PFSK-1 (cell line): ENCODE data around the gene SPATS2L.

Experiments
- FOXP2 ChIP-seq: optimal IDR thresholded peaks from 2 replicates; pipeline ENCODE3; 2011; ENCODE audit warnings: borderline replicate concordance, control low read depth, inconsistent platforms; ENCODE audit not compliant: insufficient read depth; ENCODE audit errors: extremely low read length, extremely low read depth
- POLR2AphosphoS5 ChIP-seq: IDR thresholded peaks from 2 replicates; pipeline ENCODE4 v1.6.1; 2012; ENCODE audit warnings: low read depth, mild to moderate bottlenecking, control low read depth, low read length, moderate library complexity
- REST ChIP-seq, 2 experiments: IDR thresholded peaks; 2 replicates each; pipeline versions ENCODE4 v1.6.1 to v1.8.0; 2011 to 2012; ENCODE audit warnings: low read depth in 2 of 2, low read length in 2 of 2, control low read depth in 1 of 2, inconsistent platforms in 1 of 2, mild to moderate bottlenecking in 1 of 2, moderate library complexity in 1 of 2; ENCODE audit not compliant: insufficient read depth in 1 of 2
- SIN3A ChIP-seq: IDR thresholded peaks from 2 replicates; pipeline ENCODE4 v1.6.1; 2012; ENCODE audit warnings: mild to moderate bottlenecking, low read length, moderate library complexity, borderline replicate concordance; ENCODE audit not compliant: insufficient read depth
- TAF1 ChIP-seq: IDR thresholded peaks from 2 replicates; pipeline ENCODE4 v1.6.1; 2012; ENCODE audit warnings: low read length, control low read depth, borderline replicate concordance; ENCODE audit not compliant: insufficient read depth

The SPATS2L gene

GRCh38 chr2:200469708-200470211 lies 163.3 kb downstream of the SPATS2L start:
- TF ChIP-seq FOXP2 = no peak

GRCh38 chr2:200470230-200470629 lies 163.7 kb downstream of the SPATS2L start:
- TF ChIP-seq FOXP2 (no peak), POLR2AphosphoS5 (no peak), TAF1 (no peak), SIN3A (no peak), REST (IDR thresholded peaks at IDR 0.05; ENCODE audit: insufficient read depth in 1 of 2, low read depth in 2 of 2, low read length in 2 of 2) (no peak)

GRCh38 chr2:200471324-200471848 lies 164.9 kb downstream of the SPATS2L start:
- TF ChIP-seq POLR2AphosphoS5 = no peak
- no peak for TF ChIP-seq FOXP2
- TF ChIP-seq TAF1 = no peak
- TF ChIP-seq SIN3A = no peak
- TF ChIP-seq REST (IDR thresholded peaks at IDR 0.05; ENCODE audit: insufficient read depth in 1 of 2, low read depth in 2 of 2, low read length in 2 of 2) = no peak

GRCh38 chr2:200471928-200472645 lies 165.6 kb downstream of the SPATS2L start:
- no peak for TF ChIP-seq TAF1
- TF ChIP-seq SIN3A = no peak
- no peak for TF ChIP-seq POLR2AphosphoS5
- no peak for TF ChIP-seq REST (IDR thresholded peaks at IDR 0.05; ENCODE audit: insufficient read depth in 1 of 2, low read depth in 2 of 2, low read length in 2 of 2)

- no peak for TF ChIP-seq REST (IDR thresholded peaks at IDR 0.05; ENCODE audit: insufficient read depth in 1 of 2, low read depth in 2 of 2, low read length in 2 of 2)
- no peak for TF ChIP-seq SIN3A
- TF ChIP-seq TAF1 = no peak
- TF ChIP-seq POLR2AphosphoS5 = no peak
- TF ChIP-seq FOXP2 = no peak
These were observed 166.5 kb downstream of the SPATS2L start for GRCh38 chr2:200472853-200473464.
